GM19395 (cell line): ENCODE measurements around the gene TGFB1.

ENCODE experiments used
- ATAC-seq: cut with Tn5 transposase; IDR thresholded peaks from one replicate; pipeline ENCODE4 v1.9.1; 2021; ENCODE audit warnings: mild to moderate bottlenecking, moderate library complexity; ENCODE audit not compliant: unreplicated experiment

The TGFB1 gene

DNA sequence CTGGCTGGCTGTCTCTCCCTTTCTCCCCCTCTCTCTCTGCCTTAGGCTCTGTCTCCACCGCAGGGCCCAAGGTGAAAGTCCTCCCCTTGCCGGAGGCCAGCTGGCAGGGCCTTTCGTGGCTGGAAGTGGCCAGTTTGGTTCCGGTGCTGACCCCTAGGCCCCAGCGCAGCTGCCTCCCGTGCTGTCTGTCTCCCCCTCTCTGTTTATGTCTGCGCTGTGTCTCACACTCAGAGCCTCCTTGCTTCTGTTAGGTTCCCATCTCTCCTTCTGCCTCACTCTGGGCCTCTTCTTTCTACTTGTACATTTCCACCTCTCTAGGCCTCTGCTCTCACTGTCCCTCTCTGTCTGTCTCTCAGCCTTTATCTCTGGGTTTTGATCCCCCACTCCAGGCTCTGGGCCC lies 30.7 kb downstream of the TGFB1 start:
- no peak for ATAC-seq

- no peak for ATAC-seq
Measured at GRCh38 chr19:41322451-41322850, 31.3 kb downstream of the TGFB1 start.

GRCh38 chr19:41321600-41322270 lies 32.0 kb downstream of the TGFB1 start:
- ATAC-seq = no peak

GRCh38 chr19:41321204-41321599 lies 32.5 kb downstream of the TGFB1 start:
- ATAC-seq = no peak

- ATAC-seq = no peak
Measured at GRCh38 chr19:41320568-41320967, 33.2 kb downstream of the TGFB1 start.

- ATAC-seq = no peak
Measured at GRCh38 chr19:41320185-41320518, 33.6 kb downstream of the TGFB1 start.

GRCh38 chr19:41319500-41320184 lies 34.1 kb downstream of the TGFB1 start:
- no peak for ATAC-seq

DNA sequence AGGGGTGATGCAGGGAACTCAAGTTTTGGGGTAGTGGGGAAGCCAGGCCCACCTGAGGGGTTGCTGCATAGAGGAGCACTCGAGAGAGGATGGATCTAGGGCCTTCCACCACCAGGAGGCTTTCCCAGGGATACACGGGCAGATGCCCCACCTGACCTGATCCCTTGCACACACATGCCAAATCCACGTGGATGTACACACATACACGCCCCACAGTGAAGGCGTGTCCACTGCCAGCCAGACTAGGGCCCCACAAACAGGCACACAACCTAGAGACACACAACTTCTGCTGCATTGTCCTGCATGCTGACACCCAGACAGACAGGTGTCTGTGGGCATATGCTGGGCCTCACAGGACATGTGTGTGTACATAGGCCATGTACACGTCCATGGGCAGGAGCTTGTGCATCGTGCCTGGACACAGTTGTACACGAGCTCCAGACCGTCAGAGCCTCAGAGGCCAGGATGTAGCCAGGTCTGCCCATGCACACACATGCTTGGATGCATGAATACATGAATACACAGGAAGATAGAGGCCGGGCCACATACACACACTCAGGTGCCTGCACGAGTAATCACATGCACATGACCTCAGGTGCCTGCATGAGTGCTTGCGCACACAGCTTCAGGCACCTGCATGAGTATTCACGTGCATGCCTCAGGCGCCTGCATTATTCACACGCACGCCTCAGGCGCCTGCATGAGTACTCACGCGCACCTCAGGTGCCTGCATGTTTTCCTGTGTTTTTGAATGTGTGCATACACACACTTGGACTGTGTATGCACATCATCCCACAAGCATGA lies 34.8 kb downstream of the TGFB1 start:
- no peak for ATAC-seq

DNA sequence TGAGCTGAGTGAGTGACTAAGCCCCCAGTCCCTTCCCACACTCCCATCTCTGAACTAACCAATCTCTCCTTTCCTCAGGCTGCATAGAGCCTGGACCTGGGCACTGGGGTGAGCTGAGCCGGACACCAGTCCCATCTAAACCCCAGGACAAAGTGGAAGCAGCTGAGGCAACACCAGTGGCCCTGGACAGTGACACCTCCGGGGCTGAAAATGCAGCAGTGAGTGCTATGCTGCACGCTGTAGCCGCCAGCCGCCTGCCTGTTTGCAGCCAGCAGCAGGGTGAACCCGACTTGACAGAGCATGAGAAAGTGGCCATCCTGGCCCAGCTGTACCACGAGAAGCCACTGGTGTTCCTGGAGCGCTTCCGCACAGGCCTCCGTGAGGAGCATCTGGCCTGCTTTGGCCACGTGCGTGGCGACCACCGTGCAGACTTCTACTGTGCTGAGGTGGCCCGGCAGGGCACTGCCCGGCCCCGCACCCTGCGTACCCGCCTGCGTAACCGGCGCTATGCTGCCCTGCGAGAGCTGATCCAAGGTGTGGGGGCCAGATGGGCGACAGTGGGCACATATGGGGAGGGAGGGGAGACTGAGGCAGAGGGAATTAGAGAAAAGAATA lies 37.3 kb downstream of the TGFB1 start:
- ATAC-seq = no peak

DNA sequence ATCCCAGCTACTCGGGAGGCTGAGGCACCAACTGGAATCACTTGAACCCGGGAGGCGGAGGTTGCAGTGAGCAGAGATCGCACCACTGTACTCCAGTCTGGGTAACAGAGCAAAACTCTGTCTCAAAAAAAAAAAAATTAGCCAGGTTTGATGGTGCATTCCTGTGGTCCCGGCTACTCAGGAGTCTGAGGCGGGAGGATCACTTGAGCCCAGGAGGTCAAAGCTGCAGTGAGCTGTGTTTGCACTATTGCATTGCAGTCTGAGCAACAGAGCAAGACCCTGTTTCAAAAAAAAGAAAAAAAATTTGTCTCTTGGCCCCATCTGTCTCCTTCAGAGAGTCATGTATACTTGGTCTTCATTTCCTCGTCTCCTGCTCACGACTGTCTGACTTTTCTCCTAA lies 42.1 kb downstream of the TGFB1 start:
- ATAC-seq = no peak

DNA sequence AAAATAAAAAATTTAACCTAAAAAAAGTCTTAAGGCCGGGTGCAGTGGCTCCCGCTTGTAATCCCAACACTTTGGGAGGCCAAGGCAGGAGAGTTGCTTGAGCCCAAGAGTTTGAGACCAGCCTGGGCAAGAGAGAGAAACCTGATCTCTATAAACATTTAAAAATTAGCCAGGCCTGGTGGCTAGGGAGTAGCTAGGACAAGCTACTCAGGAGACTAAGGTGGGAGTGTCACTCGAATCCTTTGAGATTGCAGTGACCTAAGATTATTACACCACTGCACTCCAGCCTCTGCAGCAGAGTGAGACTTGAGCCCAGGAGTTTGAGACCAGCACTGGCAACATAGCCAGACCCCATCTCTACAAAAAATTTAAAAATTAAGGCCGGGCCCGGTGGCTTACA lies 42.6 kb downstream of the TGFB1 start:
- no peak for ATAC-seq

GRCh38 chr19:41310033-41310831 lies 43.5 kb downstream of the TGFB1 start, which contains the start of gene CCDC97:
Gene CCDC97, plus strand, starts transcription at chr19:41310172. Its CDS starts 139 bp downstream, at chr19:41310311.
- peak; percentile 67 for ATAC-seq

- no peak for ATAC-seq
Measured at GRCh38 chr19:41309180-41310032, 44.3 kb downstream of the TGFB1 start.

DNA sequence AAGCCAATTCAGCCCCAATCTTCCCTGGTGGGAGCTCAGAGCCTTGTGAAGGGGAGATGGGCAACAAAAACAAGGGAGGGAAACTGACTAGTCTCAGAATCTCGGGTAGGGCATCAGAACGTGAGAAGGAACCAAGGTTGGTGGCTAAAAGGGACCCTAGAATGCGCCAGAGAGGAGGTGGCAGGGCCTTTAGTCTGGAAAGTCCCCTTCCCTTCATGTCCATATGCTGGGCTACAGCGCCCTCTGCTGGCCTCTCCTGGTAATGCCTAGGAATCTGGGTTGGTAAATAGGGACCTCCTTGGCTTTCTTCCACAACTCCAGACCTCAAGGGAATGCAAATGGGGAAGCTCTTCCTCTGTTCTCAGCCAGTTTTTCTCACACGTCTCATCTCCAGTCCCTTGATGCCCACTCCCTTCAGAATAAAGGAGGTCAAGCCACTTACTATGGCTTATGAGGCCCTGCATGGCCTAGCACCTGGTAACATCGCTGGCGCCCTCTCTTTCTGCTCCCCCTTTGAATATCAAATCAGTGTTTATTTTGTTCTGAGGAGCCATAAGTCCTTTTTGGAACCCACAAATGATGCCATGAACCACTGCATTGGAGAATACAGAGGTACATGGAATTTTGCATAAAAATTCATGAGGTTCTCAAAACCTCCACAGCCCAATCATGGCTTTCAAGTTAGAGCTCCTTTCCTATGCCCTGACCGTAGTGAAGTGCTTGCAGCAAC lies 45.1 kb downstream of the TGFB1 start:
- ATAC-seq = no peak

DNA sequence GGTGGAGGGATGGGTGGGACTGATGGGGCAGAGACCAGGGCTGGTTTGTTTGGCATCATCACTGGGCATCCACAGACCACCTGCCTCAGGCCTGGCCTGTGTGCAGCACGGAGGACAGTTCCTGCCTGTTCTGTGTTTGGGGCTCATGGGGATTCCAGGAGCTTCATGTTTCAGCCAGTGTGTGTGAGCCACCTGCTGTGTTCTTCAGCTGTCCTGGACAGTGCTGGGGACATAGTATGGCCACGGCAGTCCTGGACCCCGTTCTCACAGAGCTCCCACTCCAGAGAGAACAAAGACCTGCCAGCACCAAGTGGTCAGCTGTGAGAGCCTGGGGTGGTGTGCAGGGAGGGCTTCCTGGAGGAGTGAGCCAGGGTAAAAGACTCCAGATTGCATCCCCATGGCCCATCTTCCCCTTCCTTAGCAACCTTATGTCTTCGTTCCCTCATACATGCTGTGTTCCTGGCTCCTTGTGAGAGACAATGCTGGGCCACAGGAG lies 45.7 kb downstream of the TGFB1 start:
- ATAC-seq = no peak

DNA sequence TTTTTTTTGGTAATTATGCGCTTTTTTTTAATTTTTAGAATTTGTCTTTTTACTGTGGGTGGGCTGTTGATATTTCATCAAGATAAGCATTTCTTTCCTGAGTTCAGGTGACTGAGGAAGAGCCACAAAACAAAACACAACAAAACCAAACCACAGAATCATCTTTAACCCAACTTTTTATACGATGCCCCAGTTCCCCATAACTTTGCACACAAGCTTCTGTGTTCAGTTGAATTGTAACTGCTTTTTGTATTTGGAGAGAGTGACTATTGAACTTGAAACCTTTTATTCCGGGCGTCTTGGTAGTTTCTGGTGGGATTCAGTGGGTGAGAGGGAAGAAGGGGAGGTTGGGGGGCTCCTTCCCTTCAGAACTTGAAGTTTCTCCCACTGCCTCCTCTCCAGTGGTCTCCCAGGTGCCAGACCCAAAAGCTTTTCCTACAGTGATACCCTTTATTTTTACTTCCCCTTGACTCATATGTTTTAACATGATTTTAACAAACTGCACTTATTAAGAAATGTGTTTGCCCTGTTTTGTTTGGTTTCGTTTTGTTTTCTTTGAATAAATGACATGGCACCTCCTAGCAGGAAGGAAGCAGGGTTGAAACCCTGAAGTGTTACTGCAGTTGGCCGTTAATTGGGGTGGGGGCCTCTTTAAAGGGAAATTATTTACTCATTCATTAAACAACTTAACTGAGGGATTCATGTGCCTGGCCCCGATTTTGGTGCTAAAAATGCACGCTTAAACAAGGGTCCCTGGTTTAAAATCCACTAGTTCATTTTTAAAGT lies 46.4 kb downstream of the TGFB1 start:
- ATAC-seq = no peak

GRCh38 chr19:41305927-41306793 lies 47.6 kb downstream of the TGFB1 start:
- ATAC-seq = no peak
